ENCODE measurements around the gene BIVM. TPM values are rescaled to one million over a fixed set of nuclear protein-coding genes. Genes with fewer than 3 reads are reported as not detected.

The BIVM gene
- total and polyA plus RNA-seq, 2 donors (not counting 3 experiments of a cell fraction or from before 2014, with no cell fraction given): 7.7 to 20.3 TPM

DNA sequence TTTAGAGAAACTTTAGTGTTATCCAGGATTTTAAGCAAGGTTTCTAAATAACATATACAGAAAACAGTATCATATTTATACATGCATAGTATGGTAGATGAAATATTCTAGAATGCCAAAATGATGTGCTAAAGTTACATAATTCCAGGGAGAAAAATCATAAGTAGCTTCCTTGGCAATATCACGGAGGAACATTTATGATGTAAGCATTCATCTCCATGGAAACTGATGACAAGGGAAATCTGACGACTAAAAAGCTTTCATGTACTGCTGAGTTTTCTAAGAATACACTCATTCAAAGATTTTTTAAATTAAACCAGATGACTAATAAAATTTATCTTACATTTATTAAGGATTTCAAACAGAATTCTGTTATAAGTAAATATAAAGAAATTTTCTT lies 30.0 kb upstream of the BIVM start:
- Histone ChIP-seq H3K4me2 (ENCODE audit: insufficient read depth, low read length) (no peak overlapping the region), H3K27ac (ENCODE audit: insufficient read depth, low read depth, low read length) (no peak overlapping the region), H3K79me2 (ENCODE audit: control insufficient read depth, insufficient read depth, low read length) (peaks cover 22% of the 10 kb centered on the region), H3K4me1 (ENCODE audit: control insufficient read depth, extremely low read depth, insufficient read depth, low read length) (peaks cover 16% of the 10 kb centered on the region), H3K9ac (replicated peaks; ENCODE audit: extremely low read depth, insufficient read depth, low read length) (no peak overlapping the region), H3K9me3 (replicated peaks; ENCODE audit: control insufficient read depth, insufficient read depth, low read length) (no peaks in the 10 kb centered on the region), H4K20me1 (replicated peaks; ENCODE audit: control insufficient read depth, extremely low read depth, insufficient read depth, low read length) (no peaks in the 10 kb centered on the region), H3K36me3 (ENCODE audit: control insufficient read depth in 2 of 2, extremely low read depth in 1 of 2, insufficient read depth in 2 of 2, low read length in 2 of 2) (no peaks in the 10 kb centered on the region), H2AFZ (ENCODE audit: low read depth, low read length) (no peak overlapping the region), H3K9me1 (replicated peaks; ENCODE audit: control insufficient read depth, extremely low read depth, insufficient read depth, low read length) (no peaks in the 10 kb centered on the region), H3K4me3 (replicated peaks in 1 of 3; ENCODE audit: insufficient read depth in 1 of 3, low read depth in 1 of 3, low read length in 3 of 3) (no peak overlapping the region), H3K27me3 (ENCODE audit: control insufficient read depth in 2 of 2, insufficient read depth in 2 of 2, low read length in 2 of 2) (no peaks in the 10 kb centered on the region)
- no peak for TF ChIP-seq MYC (IDR thresholded peaks at IDR 0.05; ENCODE audit: low read depth, low read length)
- TF ChIP-seq EZH2 (IDR thresholded peaks at IDR 0.05; ENCODE audit: borderline replicate concordance, low read depth, low read length, severe bottlenecking): no peak
- TF ChIP-seq, protein P1, sequence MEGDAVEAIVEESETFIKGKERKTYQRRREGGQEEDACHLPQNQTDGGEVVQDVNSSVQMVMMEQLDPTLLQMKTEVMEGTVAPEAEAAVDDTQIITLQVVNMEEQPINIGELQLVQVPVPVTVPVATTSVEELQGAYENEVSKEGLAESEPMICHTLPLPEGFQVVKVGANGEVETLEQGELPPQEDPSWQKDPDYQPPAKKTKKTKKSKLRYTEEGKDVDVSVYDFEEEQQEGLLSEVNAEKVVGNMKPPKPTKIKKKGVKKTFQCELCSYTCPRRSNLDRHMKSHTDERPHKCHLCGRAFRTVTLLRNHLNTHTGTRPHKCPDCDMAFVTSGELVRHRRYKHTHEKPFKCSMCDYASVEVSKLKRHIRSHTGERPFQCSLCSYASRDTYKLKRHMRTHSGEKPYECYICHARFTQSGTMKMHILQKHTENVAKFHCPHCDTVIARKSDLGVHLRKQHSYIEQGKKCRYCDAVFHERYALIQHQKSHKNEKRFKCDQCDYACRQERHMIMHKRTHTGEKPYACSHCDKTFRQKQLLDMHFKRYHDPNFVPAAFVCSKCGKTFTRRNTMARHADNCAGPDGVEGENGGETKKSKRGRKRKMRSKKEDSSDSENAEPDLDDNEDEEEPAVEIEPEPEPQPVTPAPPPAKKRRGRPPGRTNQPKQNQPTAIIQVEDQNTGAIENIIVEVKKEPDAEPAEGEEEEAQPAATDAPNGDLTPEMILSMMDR (IDR thresholded peaks at IDR 0.05; ENCODE audit: extremely low read depth in 1 of 2, insufficient read depth in 1 of 2, low read depth in 1 of 2, low read length in 2 of 2): no peak
- TF ChIP-seq, protein P2, sequence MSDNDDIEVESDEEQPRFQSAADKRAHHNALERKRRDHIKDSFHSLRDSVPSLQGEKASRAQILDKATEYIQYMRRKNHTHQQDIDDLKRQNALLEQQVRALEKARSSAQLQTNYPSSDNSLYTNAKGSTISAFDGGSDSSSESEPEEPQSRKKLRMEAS (IDR thresholded peaks at IDR 0.05; ENCODE audit: insufficient read depth, insufficient read length): no peak
- TF ChIP-seq POLR2AphosphoS5 (IDR thresholded peaks at IDR 0.05; ENCODE audit: insufficient read depth, low read depth, low read length): no peak
- no peak for TF ChIP-seq GATA2 (IDR thresholded peaks at IDR 0.05; ENCODE audit: insufficient read depth, insufficient read length, low read depth, low read length)
- no peak for TF ChIP-seq POLR2A (IDR thresholded peaks at IDR 0.05; ENCODE audit: low read depth, low read length)
- TF ChIP-seq FOS (IDR thresholded peaks at IDR 0.05; ENCODE audit: borderline replicate concordance, insufficient read depth, low read length): no peak
- TF ChIP-seq JUN (IDR thresholded peaks at IDR 0.05; ENCODE audit: borderline replicate concordance, insufficient read depth, insufficient read length, low read depth): no peak
- dilution Hi-C loops (cut with MboI; ENCODE audit: extremely low pct_ligation_motif_present, low sequenced_read_pairs): no loop called here
- BruUV-seq (replicated peaks): no TSS peak
- FAIRE-seq (no peak), DNase-seq (ENCODE audit: low read depth, low spot score) (no peak)
- CTCF ChIA-PET: interaction anchor here (0.9 to 3.1 kb wide), 7 partner anchors 11 to 188 kb away, joined by 3 to 29 read pairs (median 3); no protein-coding TSS in a partner anchor
- intact Hi-C loops (cut with micrococcal nuclease): loop anchor here (1.0 kb wide), 1 partner anchor 177 kb away; no protein-coding TSS in a partner anchor
- POLR2A ChIA-PET: no interaction called here
